ENCODE results near the gene CSHL1. TPM values are rescaled to one million over a fixed set of nuclear protein-coding genes. Genes with fewer than 3 reads are reported as not detected.

The CSHL1 gene
- total RNA-seq, 4 donors from 2014 or later = not detected

GRCh38 chr17:63943745-63944144, 32.7 kb upstream of the CSHL1 start:
- DNase-seq (ENCODE audit: low spot score in 2 of 2) = no peak
- H3K4me3 ChIP-seq = no peak overlapping the region
- TF ChIP-seq EP300 (IDR thresholded peaks at IDR 0.05) (no peak), CTCF (IDR thresholded peaks at IDR 0.05) (peak in 1 of 5 experiments; percentile 8), POLR2A (IDR thresholded peaks at IDR 0.05) (no peak)
- H3K27ac ChIP-seq = no peak overlapping the region
- peaks cover 0 to 4% of the 10 kb centered on the region in 2 donors for H3K27me3 ChIP-seq
- H3K9me3 ChIP-seq = no peaks in the 10 kb centered on the region
- no peaks in the 10 kb centered on the region for H3K36me3 ChIP-seq
- H3K4me1 ChIP-seq = no peaks in the 10 kb centered on the region
- WGBS, 2 donors = 82 to 85% methylated on average over 9 of the region's 9 CpGs

GRCh38 chr17:63942309-63942985, 31.4 kb upstream of the CSHL1 start:
- no peak for DNase-seq (ENCODE audit: low spot score in 2 of 2)
- TF ChIP-seq CTCF (IDR thresholded peaks at IDR 0.05) (no peak), POLR2A (IDR thresholded peaks at IDR 0.05) (no peak), EP300 (IDR thresholded peaks at IDR 0.05) (no peak)
- 93 to 97% methylated on average over 21 of the region's 21 CpGs for WGBS, 2 donors
- no peaks in the 10 kb centered on the region for H3K9me3 ChIP-seq
- no peaks in the 10 kb centered on the region for H3K36me3 ChIP-seq
- H3K27me3 ChIP-seq = peaks cover 0 to 2% of the 10 kb centered on the region in 2 donors
- H3K4me1 ChIP-seq = no peaks in the 10 kb centered on the region
- no peak overlapping the region for H3K4me3 ChIP-seq
- H3K27ac ChIP-seq = no peak overlapping the region

GRCh38 chr17:63941751-63942150, 30.7 kb upstream of the CSHL1 start:
- no peaks in the 10 kb centered on the region for H3K4me1 ChIP-seq
- no peaks in the 10 kb centered on the region for H3K27me3 ChIP-seq
- H3K4me3 ChIP-seq = no peak overlapping the region
- H3K27ac ChIP-seq = no peak overlapping the region
- H3K9me3 ChIP-seq = no peaks in the 10 kb centered on the region
- DNase-seq (ENCODE audit: low spot score in 2 of 2) = no peak
- 88 to 93% methylated on average over 23 of the region's 23 CpGs for WGBS, 2 donors
- TF ChIP-seq CTCF (IDR thresholded peaks at IDR 0.05) (no peak), POLR2A (IDR thresholded peaks at IDR 0.05) (no peak), EP300 (IDR thresholded peaks at IDR 0.05) (no peak)
- no peaks in the 10 kb centered on the region for H3K36me3 ChIP-seq

GRCh38 chr17:63941162-63941561, 30.1 kb upstream of the CSHL1 start:
- Histone ChIP-seq H3K4me1 (no peaks in the 10 kb centered on the region), H3K4me3 (no peak overlapping the region), H3K36me3 (no peaks in the 10 kb centered on the region), H3K27ac (no peak overlapping the region), H3K27me3 (no peaks in the 10 kb centered on the region), H3K9me3 (no peaks in the 10 kb centered on the region)
- no peak for DNase-seq (ENCODE audit: low spot score in 2 of 2)
- WGBS, 2 donors = 93 to 97% methylated on average over 11 of the region's 12 CpGs
- TF ChIP-seq CTCF (IDR thresholded peaks at IDR 0.05) (no peak), POLR2A (IDR thresholded peaks at IDR 0.05) (no peak), EP300 (IDR thresholded peaks at IDR 0.05) (no peak)

GRCh38 chr17:63940584-63940983, 29.5 kb upstream of the CSHL1 start:
- Histone ChIP-seq H3K9me3 (no peaks in the 10 kb centered on the region), H3K27me3 (no peaks in the 10 kb centered on the region), H3K4me3 (no peak overlapping the region), H3K27ac (no peak overlapping the region), H3K4me1 (no peaks in the 10 kb centered on the region), H3K36me3 (no peaks in the 10 kb centered on the region)
- WGBS, 2 donors = 93 to 95% methylated on average over 13 to 14 of the region's 14 CpGs
- TF ChIP-seq CTCF (IDR thresholded peaks at IDR 0.05) = no peak
- no peak for TF ChIP-seq EP300 (IDR thresholded peaks at IDR 0.05)
- TF ChIP-seq POLR2A (IDR thresholded peaks at IDR 0.05) = no peak
- DNase-seq (ENCODE audit: low spot score in 2 of 2) = no peak
